Posterior cingulate gyrus (tissue), 11 donors: ENCODE data around the gene ARHGAP28.

ENCODE experiments used
- DNase-seq, 10 donors: peaks; one replicate each; pipeline versions ENCODE4 v3.0.0 to v3.0.0-alpha.2; 2020 to 2021; ENCODE audit warnings: mixed read lengths in 3 of 10
- intact Hi-C: fragments of 100-400 bp; cut with DNase I; formaldehyde crosslinking; loops from one replicate; pipeline ENCODE4 v1.15.1; 2023

ARHGAP28 gene

GRCh38 chr18:6866552-6867085, 137.1 kb downstream of the ARHGAP28 start:
- no peak for DNase-seq
- intact Hi-C loops: no loop called here

- intact Hi-C loops: no loop called here
- no peak for DNase-seq
Measured at GRCh38 chr18:6868033-6868432, 138.5 kb downstream of the ARHGAP28 start.

- no peak for DNase-seq
- intact Hi-C loops: no loop called here
Measured at GRCh38 chr18:6871566-6871965, 142.1 kb downstream of the ARHGAP28 start.

- intact Hi-C loops: no loop called here
- no peak for DNase-seq
Measured at GRCh38 chr18:6873040-6873751, 143.7 kb downstream of the ARHGAP28 start.

GRCh38 chr18:6874315-6874714, 144.8 kb downstream of the ARHGAP28 start:
- DNase-seq: no peak
- intact Hi-C loops: no loop called here

GRCh38 chr18:6875749-6876148, 146.2 kb downstream of the ARHGAP28 start:
- no peak for DNase-seq
- intact Hi-C loops: no loop called here

GRCh38 chr18:6876641-6877041, 147.1 kb downstream of the ARHGAP28 start:
- no peak for DNase-seq
- intact Hi-C loops: no loop called here

GRCh38 chr18:6877288-6877687, 147.8 kb downstream of the ARHGAP28 start:
- DNase-seq: peak in 1 of 10 donors; percentile 62
- intact Hi-C loops: no loop called here

- intact Hi-C loops: no loop called here
Measured at GRCh38 chr18:6878556-6879297, 149.2 kb downstream of the ARHGAP28 start.

GRCh38 chr18:6879508-6880195, 150.1 kb downstream of the ARHGAP28 start:
- intact Hi-C loops: no loop called here
- DNase-seq: no peak

More at GRCh38 chr18:6878556-6879297, 149.2 kb downstream of the ARHGAP28 start:
- peak in 2 of 10 donors; percentile 12 to 79 for DNase-seq

GRCh38 chr18:6881034-6881820, 151.7 kb downstream of the ARHGAP28 start:
- DNase-seq: no peak
- intact Hi-C loops: no loop called here

- intact Hi-C loops: no loop called here
Measured at GRCh38 chr18:6882401-6882800, 152.9 kb downstream of the ARHGAP28 start.

GRCh38 chr18:6885006-6885481, 155.5 kb downstream of the ARHGAP28 start:
- DNase-seq: no peak

More at GRCh38 chr18:6882401-6882800, 152.9 kb downstream of the ARHGAP28 start:
- DNase-seq: no peak

GRCh38 chr18:6885992-6886796, 156.7 kb downstream of the ARHGAP28 start:
- intact Hi-C loops: loop anchor here (2.0 kb wide), 2 partner anchors 343 to 1017 kb away; no protein-coding TSS in a partner anchor

More at GRCh38 chr18:6885006-6885481, 155.5 kb downstream of the ARHGAP28 start:
- intact Hi-C loops: no loop called here

GRCh38 chr18:6886797-6887330, 157.3 kb downstream of the ARHGAP28 start:
- DNase-seq: no peak
- intact Hi-C loops: loop anchor here (2.0 kb wide), 2 partner anchors 344 to 1018 kb away; no protein-coding TSS in a partner anchor

More at GRCh38 chr18:6885992-6886796, 156.7 kb downstream of the ARHGAP28 start:
- DNase-seq: peak in 4 of 10 donors; percentile 29 to 59 (median 50)

GRCh38 chr18:6891788-6892187, 162.3 kb downstream of the ARHGAP28 start:
- intact Hi-C loops: loop anchor here (10.0 kb wide), 1 partner anchor 1817 kb away; no protein-coding TSS in a partner anchor
- no peak for DNase-seq

- intact Hi-C loops: no loop called here
- DNase-seq: no peak
Measured at GRCh38 chr18:6901286-6901926, 171.9 kb downstream of the ARHGAP28 start.

GRCh38 chr18:6917072-6917471, 187.6 kb downstream of the ARHGAP28 start:
- no peak for DNase-seq
- intact Hi-C loops: loop anchor here (5.0 kb wide), 1 partner anchor 85 kb away; no protein-coding TSS in a partner anchor
